Liver (tissue), 9 donors: ENCODE results near the gene SPSB1. TPM values are rescaled to one million over a fixed set of nuclear protein-coding genes. Genes with fewer than 3 reads are reported as not detected.

Experiments
- DNase-seq: peaks from one replicate; pipeline ENCODE4 v3.0.0-alpha.2; 2017; ENCODE audit warnings: low spot score
- H3K27ac ChIP-seq, 2 donors: one replicate each; pipeline ENCODE4 v1.7.0; 2013; ENCODE audit warnings: inconsistent platforms in 2 of 2, low read length in 2 of 2, control low read depth in 1 of 2, low read depth in 1 of 2, mild to moderate bottlenecking in 1 of 2
- H3K27me3 ChIP-seq, 4 donors: one replicate each; pipeline versions ENCODE4 v1.6.1 to v1.7.0; 2013; ENCODE audit warnings: low read length in 3 of 4, inconsistent platforms in 1 of 4, mild to moderate bottlenecking in 1 of 4, moderate library complexity in 1 of 4; ENCODE audit not compliant: control insufficient read depth in 4 of 4, insufficient read depth in 4 of 4
- H3K36me3 ChIP-seq, 4 donors: one replicate each; pipeline versions ENCODE4 v1.6.1 to v1.7.0; 2013; ENCODE audit warnings: low read length in 3 of 4, mild to moderate bottlenecking in 3 of 4, low read depth in 1 of 4, moderate library complexity in 1 of 4; ENCODE audit not compliant: control insufficient read depth in 4 of 4, insufficient read depth in 3 of 4
- H3K4me1 ChIP-seq, 4 donors: one replicate each; pipeline versions ENCODE4 v1.6.1 to v1.7.0; 2013; ENCODE audit warnings: low read length in 3 of 4, mild to moderate bottlenecking in 3 of 4, moderate library complexity in 1 of 4; ENCODE audit not compliant: control insufficient read depth in 4 of 4, insufficient read depth in 4 of 4
- H3K4me3 ChIP-seq, 3 donors: one replicate each; pipeline versions ENCODE4 v1.6.1 to v1.7.0; 2013; ENCODE audit warnings: low read length in 3 of 3, control low read depth in 1 of 3, low read depth in 1 of 3, mild to moderate bottlenecking in 1 of 3
- H3K9ac ChIP-seq, 2 donors: one replicate each; pipeline ENCODE4 v1.7.0; 2013; ENCODE audit warnings: low read length in 2 of 2, mild to moderate bottlenecking in 2 of 2, moderate library complexity in 2 of 2, control low read depth in 1 of 2, low read depth in 1 of 2
- H3K9me3 ChIP-seq, 4 donors: one replicate each; pipeline versions ENCODE4 v1.6.1 to v1.7.0; 2013; ENCODE audit warnings: low read length in 3 of 4; ENCODE audit not compliant: control insufficient read depth in 4 of 4
- CTCF ChIP-seq: fragments of 150-350 bp; IDR thresholded peaks from 2 replicates; pipeline ENCODE4 v1.5.1; 2017; ENCODE audit warnings: improper control_type of control experiment, low read depth, low read length; ENCODE audit not compliant: missing input control
- FOXA1 ChIP-seq: IDR thresholded peaks from 2 replicates; pipeline ENCODE4 v1.6.1; 2016; ENCODE audit warnings: antibody characterized with exemption
- FOXA2 ChIP-seq: IDR thresholded peaks from 2 replicates; pipeline ENCODE4 v1.6.1; 2016; ENCODE audit warnings: antibody characterized with exemption
- GABPA ChIP-seq, 2 donors: IDR thresholded peaks in 1 of 2; conservative IDR thresholded peaks in 1 of 2; 2 replicates each; pipeline ENCODE4 v1.6.1; 2016; ENCODE audit warnings: antibody characterized with exemption in 2 of 2, mild to moderate bottlenecking in 1 of 2, moderate library complexity in 1 of 2
- HNF4A ChIP-seq, 2 donors: conservative IDR thresholded peaks; 2 replicates each; pipeline ENCODE4 v1.6.1; 2016; ENCODE audit warnings: antibody characterized with exemption in 2 of 2, mild to moderate bottlenecking in 2 of 2
- JUND ChIP-seq, 2 donors: IDR thresholded peaks; 2 replicates each; pipeline ENCODE4 v1.6.1; 2016; ENCODE audit warnings: antibody characterized with exemption in 2 of 2
- MAX ChIP-seq: IDR thresholded peaks from 2 replicates; pipeline ENCODE4 v1.6.1; 2016; ENCODE audit warnings: antibody characterized with exemption
- NR2F2 ChIP-seq: IDR thresholded peaks from 2 replicates; pipeline ENCODE4 v1.6.1; 2016; ENCODE audit warnings: antibody characterized with exemption
- RXRA ChIP-seq, 2 donors: IDR thresholded peaks; 2 replicates each; pipeline ENCODE4 v1.6.1; 2017 to 2018; ENCODE audit warnings: antibody characterized with exemption in 2 of 2, mild to moderate bottlenecking in 1 of 2
- SP1 ChIP-seq: IDR thresholded peaks from 2 replicates; pipeline ENCODE4 v1.6.1; 2018; ENCODE audit warnings: antibody characterized with exemption, mild to moderate bottlenecking
- TAF1 ChIP-seq: conservative IDR thresholded peaks from 2 replicates; pipeline ENCODE4 v1.6.1; 2016; ENCODE audit warnings: antibody characterized with exemption, mild to moderate bottlenecking
- WGBS: extraction: QIAGEN DNeasy Blood & Tissue Kit; methylation state at CpG from one replicate; pipeline ENCODE4 v1.1.7; 2013; 5-methylcytosine and 5-hydroxymethylcytosine counted together
- polyA plus RNA-seq, 2 donors: library from polyadenylated mRNA; stranded (reverse) in 1 of 2; unstranded in 1 of 2; fragments of 200-250 nt in 1 of 2; fragments of >200 nt in 1 of 2; fragmentation: Nextera tagmentation in 1 of 2; extraction: Ambion mirVana in 1 of 2; gene quantifications; one replicate each; pipeline versions ENCODE4 v1.2.1 to v1.2.3, GENCODE V29; 2013 to 2015
- total RNA-seq, 2 donors: library from RNA; depleted of rRNA; stranded (reverse); fragments of >200 nt; gene quantifications; one replicate each; pipeline ENCODE4 v1.2.3, GENCODE V29; 2014
- donor health status: healthy.
- donor health status: healthy.
- donor health status: healthy.
- donor health status: healthy.
- donor health status: healthy.

The SPSB1 gene
- total and polyA plus RNA-seq, 4 donors: 4.1 to 22.6 (median 14.8) TPM

- H3K36me3 ChIP-seq: no peaks in the 10 kb centered on the region
- no peak overlapping the region for H3K4me3 ChIP-seq
- WGBS: 98% methylated on average over 6 of the region's 6 CpGs
- H3K4me1 ChIP-seq: peaks cover 0 to 13% (median 2%) of the 10 kb centered on the region in 4 donors
- no peaks in the 10 kb centered on the region for H3K9me3 ChIP-seq
- no peak for DNase-seq
- no peak overlapping the region for H3K27ac ChIP-seq
- H3K9ac ChIP-seq: no peak overlapping the region
- H3K27me3 ChIP-seq: no peaks in the 10 kb centered on the region
- TF ChIP-seq NR2F2: no peak
- no peak for TF ChIP-seq RXRA (IDR thresholded peaks at IDR 0.05)
- TF ChIP-seq GABPA (IDR thresholded peaks at IDR 0.05 in 1 of 2, conservative IDR thresholded peaks at IDR 0.05 in 1 of 2): no peak
These were observed 50.6 kb downstream of the SPSB1 start for GRCh38 chr1:9343269-9343668.

GRCh38 chr1:9344426-9345200 is 51.9 kb downstream of the SPSB1 start:
- Histone ChIP-seq H3K36me3 (peaks cover 0 to 2% (median 0%) of the 10 kb centered on the region in 4 donors), H3K9ac (no peak overlapping the region), H3K4me1 (peaks cover 0 to 13% (median 2%) of the 10 kb centered on the region in 4 donors), H3K4me3 (no peak overlapping the region), H3K9me3 (no peaks in the 10 kb centered on the region), H3K27ac (no peak overlapping the region), H3K27me3 (no peaks in the 10 kb centered on the region)
- 86% methylated on average over 13 of the region's 13 CpGs for WGBS
- no peak for TF ChIP-seq SP1
- TF ChIP-seq HNF4A (conservative IDR thresholded peaks at IDR 0.05): peak in 1 of 2 donors; percentile 6
- DNase-seq: no peak

DNA sequence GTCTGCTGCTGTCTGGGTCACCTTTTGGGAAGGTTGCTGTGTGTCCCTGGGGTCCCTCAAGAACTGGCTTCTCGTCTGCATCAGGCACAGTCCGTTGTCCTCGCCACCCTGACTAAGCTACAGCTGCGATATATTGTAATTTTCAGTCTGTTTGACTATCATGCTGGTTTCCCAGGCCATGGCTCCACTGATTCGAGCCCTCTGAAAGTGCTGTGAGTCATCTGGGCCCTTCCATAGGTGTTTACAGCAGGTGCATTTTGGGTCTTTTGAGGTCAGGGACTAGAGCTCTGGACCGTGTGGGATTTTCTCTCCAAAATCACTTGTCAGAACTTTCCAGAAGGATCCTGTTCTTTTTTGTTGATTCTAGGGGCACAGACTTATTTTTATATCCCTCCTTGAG is 52.8 kb downstream of the SPSB1 start:
- H3K4me3 ChIP-seq: no peak overlapping the region
- no peak for DNase-seq
- peaks cover 0 to 10% (median 2%) of the 10 kb centered on the region in 4 donors for H3K4me1 ChIP-seq
- H3K27me3 ChIP-seq: no peaks in the 10 kb centered on the region
- H3K9ac ChIP-seq: no peak overlapping the region
- no peak for TF ChIP-seq TAF1
- no peak for TF ChIP-seq FOXA2
- TF ChIP-seq CTCF: no peak
- no peak for TF ChIP-seq RXRA (IDR thresholded peaks at IDR 0.05)
- H3K36me3 ChIP-seq: peaks cover 0 to 5% (median 1%) of the 10 kb centered on the region in 4 donors
- no peak overlapping the region for H3K27ac ChIP-seq
- no peaks in the 10 kb centered on the region for H3K9me3 ChIP-seq
- WGBS: 92% methylated on average over 6 of the region's 6 CpGs

GRCh38 chr1:9345922-9346321 is 53.2 kb downstream of the SPSB1 start:
- WGBS: 74% methylated on average over 9 of the region's 9 CpGs
- Histone ChIP-seq H3K9ac (no peak overlapping the region), H3K4me1 (peaks cover 0 to 9% (median 2%) of the 10 kb centered on the region in 4 donors), H3K9me3 (no peaks in the 10 kb centered on the region), H3K27ac (no peak overlapping the region), H3K4me3 (no peak overlapping the region), H3K27me3 (no peaks in the 10 kb centered on the region), H3K36me3 (peaks cover 0 to 5% (median 1%) of the 10 kb centered on the region in 4 donors)
- no peak for DNase-seq
- TF ChIP-seq JUND (IDR thresholded peaks at IDR 0.05) (no peak), RXRA (IDR thresholded peaks at IDR 0.05) (no peak), HNF4A (conservative IDR thresholded peaks at IDR 0.05) (no peak), FOXA1 (no peak), MAX (no peak), GABPA (IDR thresholded peaks at IDR 0.05 in 1 of 2, conservative IDR thresholded peaks at IDR 0.05 in 1 of 2) (no peak), NR2F2 (no peak), TAF1 (no peak)
